IPS-11a (cell line): ENCODE measurements around the gene OPTC.
"Not testable (repeated sequence)": the region's sequence is repeated elsewhere in the genome, so short reads cannot be mapped to it uniquely, and the experiment has no call there.

Experiments
- H3K4me3 ChIP-seq: one replicate; pipeline ENCODE4 v1.5.1; 2013; ENCODE audit warnings: low read depth, low read length, control low read depth

OPTC gene

GRCh38 chr1:203465146-203465798 lies 28.7 kb upstream of the OPTC start:
- no peak overlapping the region for H3K4me3 ChIP-seq

GRCh38 chr1:203465948-203466347 lies 28.0 kb upstream of the OPTC start:
- no peak overlapping the region for H3K4me3 ChIP-seq

GRCh38 chr1:203466906-203467549 lies 26.9 kb upstream of the OPTC start:
- not testable (repeated sequence) for H3K4me3 ChIP-seq

- H3K4me3 ChIP-seq = no peak overlapping the region
Observed at GRCh38 chr1:203467550-203467921, 26.4 kb upstream of the OPTC start.

GRCh38 chr1:203468326-203468725 lies 25.6 kb upstream of the OPTC start:
- H3K4me3 ChIP-seq = no peak overlapping the region

- H3K4me3 ChIP-seq = no peak overlapping the region
Observed at GRCh38 chr1:203470240-203470639, 23.7 kb upstream of the OPTC start.

GRCh38 chr1:203471841-203472240 lies 22.1 kb upstream of the OPTC start:
- no peak overlapping the region for H3K4me3 ChIP-seq

- no peak overlapping the region for H3K4me3 ChIP-seq
Observed at GRCh38 chr1:203473281-203473680, 20.7 kb upstream of the OPTC start.

GRCh38 chr1:203473781-203474305 lies 20.1 kb upstream of the OPTC start:
- no peak overlapping the region for H3K4me3 ChIP-seq

- H3K4me3 ChIP-seq = no peak within 1 kb of the TSS
Observed at GRCh38 chr1:203475012-203475981, 18.7 kb upstream of the OPTC start, which contains the start of gene PRELP. PRELP (plus strand) TSS chr1:203475806; CDS start chr1:203483185, 7,379 bp downstream.

GRCh38 chr1:203476216-203476814 lies 17.6 kb upstream of the OPTC start:
- no peak overlapping the region for H3K4me3 ChIP-seq

- H3K4me3 ChIP-seq = no peak overlapping the region
Observed at GRCh38 chr1:203477748-203478147, 16.2 kb upstream of the OPTC start.

GRCh38 chr1:203478231-203478630 lies 15.7 kb upstream of the OPTC start:
- H3K4me3 ChIP-seq = no peak overlapping the region

- H3K4me3 ChIP-seq = no peak overlapping the region
Observed at GRCh38 chr1:203478986-203479385, 15.0 kb upstream of the OPTC start.

GRCh38 chr1:203479646-203480045 lies 14.3 kb upstream of the OPTC start:
- H3K4me3 ChIP-seq = no peak overlapping the region

- no peak overlapping the region for H3K4me3 ChIP-seq
Observed at GRCh38 chr1:203480084-203480483, 13.9 kb upstream of the OPTC start.

GRCh38 chr1:203480525-203481084 lies 13.3 kb upstream of the OPTC start:
- H3K4me3 ChIP-seq = no peak overlapping the region

- no peak overlapping the region for H3K4me3 ChIP-seq
Observed at GRCh38 chr1:203481196-203481595, 12.8 kb upstream of the OPTC start.

- peak overlapping the region; percentile 38 for H3K4me3 ChIP-seq
Observed at GRCh38 chr1:203486618-203487370, 7.2 kb upstream of the OPTC start.

- H3K4me3 ChIP-seq = no peak overlapping the region
Observed at GRCh38 chr1:203488539-203488938, 5.4 kb upstream of the OPTC start.
